GM04503 (cell line): Measurements from ENCODE around the gene NXN.
A peak's percentile ranks its signal among the peaks of the same experiment; 100 is the strongest.
"Not testable (repeated sequence)": the region's sequence is repeated elsewhere in the genome, so short reads cannot be mapped to it uniquely, and the experiment has no call there.

Experiments used
- DNase-seq: peaks from one replicate; pipeline ENCODE4 v3.0.0-alpha.2; 2012; ENCODE audit warnings: low read depth

The NXN gene

GRCh38 chr17:798246-798645 lies 181.3 kb downstream of the NXN start:
- no peak for DNase-seq

DNA sequence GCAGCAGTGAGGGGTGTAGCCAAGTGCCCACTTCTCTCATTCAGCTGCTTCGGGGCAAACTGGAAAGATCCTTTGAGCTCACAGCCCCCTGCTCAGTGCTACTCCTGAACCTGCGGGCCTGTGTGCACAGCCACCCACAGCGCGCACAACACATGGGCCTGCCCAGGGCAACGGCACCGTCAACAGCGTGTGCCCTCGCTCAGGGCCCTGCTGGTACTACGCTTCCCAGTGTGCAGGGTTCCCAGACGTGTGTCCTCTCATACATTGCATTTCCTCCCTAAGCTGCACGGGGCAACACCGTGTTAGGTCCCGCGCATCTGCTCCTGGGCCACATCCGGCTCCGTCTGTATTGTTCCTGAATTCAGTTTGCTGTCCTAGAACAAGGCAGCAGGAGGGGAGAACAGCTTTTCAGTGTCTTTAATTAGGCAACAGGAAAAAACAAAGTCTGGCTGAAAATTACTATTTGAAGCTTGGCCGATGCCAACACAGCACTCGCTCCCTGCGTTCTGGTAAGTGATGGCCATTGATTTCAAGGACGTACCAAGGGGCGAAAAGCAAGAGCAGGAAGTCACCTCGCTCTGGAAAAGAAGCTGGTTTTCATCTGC lies 182.2 kb downstream of the NXN start:
- no peak for DNase-seq

DNA sequence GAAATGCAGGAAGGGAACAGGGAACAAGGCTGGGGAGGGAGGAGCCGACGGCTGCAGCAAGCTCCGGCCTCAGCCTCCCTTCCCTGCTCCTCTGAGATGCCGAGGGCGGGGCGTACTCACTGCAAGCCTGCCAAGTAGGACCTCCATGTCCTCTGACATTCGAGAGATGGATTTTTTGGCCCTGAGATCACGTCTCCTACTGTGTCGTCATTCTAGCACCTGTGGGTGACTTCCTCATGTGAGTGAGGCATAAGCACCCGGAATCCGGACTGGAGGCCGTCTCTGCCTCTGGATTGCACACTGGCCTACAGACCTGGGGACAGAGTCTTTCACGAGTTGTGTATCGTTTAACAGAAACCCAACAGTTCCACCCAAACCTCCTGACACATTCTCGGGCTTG lies 183.0 kb downstream of the NXN start:
- DNase-seq: no peak

DNA sequence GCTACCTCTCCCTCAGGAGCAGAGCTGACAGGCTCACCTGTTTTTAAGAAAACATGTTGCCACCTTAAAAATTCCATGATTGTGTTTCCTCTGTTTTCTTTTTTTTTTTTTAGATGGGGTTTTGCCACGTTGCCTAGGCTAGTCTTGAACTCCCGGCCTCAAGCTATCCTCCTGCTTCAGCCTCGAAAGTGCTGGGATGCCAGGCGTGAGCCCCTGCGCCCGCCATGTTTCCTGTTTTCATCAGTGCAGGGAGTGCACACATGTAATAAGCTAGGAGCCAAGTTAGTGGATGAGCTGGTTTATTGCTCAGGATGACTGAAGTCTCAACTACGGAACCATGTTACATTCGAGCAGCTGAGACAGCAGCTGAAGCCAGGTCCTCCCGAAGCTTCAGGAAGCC lies 183.9 kb downstream of the NXN start:
- DNase-seq: no peak

GRCh38 chr17:795276-795675 lies 184.3 kb downstream of the NXN start:
- no peak for DNase-seq

DNA sequence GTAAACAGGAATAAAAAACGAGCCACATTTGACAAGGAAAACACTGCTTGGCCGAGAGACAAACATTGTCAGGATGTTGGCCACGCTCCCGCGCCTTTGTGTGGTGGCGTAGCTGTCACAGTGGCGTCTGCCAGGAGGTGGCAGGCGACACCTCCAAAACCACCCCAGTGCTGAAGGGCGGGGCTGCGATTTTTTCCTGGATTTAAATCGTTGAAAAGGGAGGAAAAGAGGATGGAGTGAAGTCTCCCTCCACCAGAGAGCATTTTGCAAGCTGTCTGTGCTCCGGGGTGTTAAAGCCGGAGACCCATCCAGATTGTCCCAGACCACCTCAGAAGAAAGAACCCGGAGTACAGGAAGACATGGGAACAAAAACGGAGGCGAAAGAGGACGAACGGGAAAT lies 184.7 kb downstream of the NXN start:
- DNase-seq: peak; percentile 31

DNA sequence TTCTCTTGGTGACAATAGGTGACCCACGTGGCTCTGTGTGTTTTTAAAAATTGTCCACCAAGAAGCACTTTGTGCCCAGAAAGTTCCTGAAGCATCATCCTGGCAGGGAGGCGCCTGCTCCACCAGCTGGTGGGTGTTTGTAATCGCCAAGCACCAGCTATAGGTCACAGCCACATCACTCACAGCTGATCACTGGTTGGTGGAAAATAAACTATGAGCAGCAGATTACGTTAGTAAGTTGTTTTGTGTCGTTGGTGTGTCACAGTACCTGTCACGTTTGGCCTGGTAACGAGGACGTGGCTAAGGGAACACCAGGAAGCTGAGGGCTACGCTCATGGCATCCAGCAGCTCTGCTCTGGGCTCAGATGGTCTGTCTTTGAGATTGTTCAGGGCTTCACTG lies 187.3 kb downstream of the NXN start:
- no peak for DNase-seq

- DNase-seq: no peak
Observed at GRCh38 chr17:791829-792228, 187.7 kb downstream of the NXN start.

DNA sequence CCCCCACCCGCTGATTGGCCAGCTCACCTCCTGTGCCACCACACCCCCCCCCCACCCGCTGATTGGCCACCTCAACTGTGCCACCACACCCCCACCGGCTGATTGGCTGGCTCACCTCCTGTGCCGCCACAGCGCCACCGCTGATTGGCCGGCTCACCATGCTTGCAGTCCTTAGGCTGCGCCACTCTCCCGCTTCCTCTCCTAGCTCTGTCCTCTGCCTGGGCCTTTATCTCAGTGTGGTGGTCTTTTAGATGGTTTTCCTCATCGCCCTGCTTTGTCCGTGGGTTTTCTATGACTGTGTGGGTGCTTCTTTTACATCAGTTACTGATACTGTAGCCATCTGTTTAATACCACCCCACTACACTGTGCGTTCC lies 188.7 kb downstream of the NXN start:
- DNase-seq: not testable (repeated sequence)

- DNase-seq: not testable (repeated sequence)
Observed at GRCh38 chr17:789931-790873, 189.4 kb downstream of the NXN start.

GRCh38 chr17:789160-789840 lies 190.3 kb downstream of the NXN start:
- no peak for DNase-seq

- DNase-seq: no peak
Observed at GRCh38 chr17:788551-788950, 191.0 kb downstream of the NXN start.

GRCh38 chr17:787641-788221 lies 191.8 kb downstream of the NXN start:
- DNase-seq: no peak

DNA sequence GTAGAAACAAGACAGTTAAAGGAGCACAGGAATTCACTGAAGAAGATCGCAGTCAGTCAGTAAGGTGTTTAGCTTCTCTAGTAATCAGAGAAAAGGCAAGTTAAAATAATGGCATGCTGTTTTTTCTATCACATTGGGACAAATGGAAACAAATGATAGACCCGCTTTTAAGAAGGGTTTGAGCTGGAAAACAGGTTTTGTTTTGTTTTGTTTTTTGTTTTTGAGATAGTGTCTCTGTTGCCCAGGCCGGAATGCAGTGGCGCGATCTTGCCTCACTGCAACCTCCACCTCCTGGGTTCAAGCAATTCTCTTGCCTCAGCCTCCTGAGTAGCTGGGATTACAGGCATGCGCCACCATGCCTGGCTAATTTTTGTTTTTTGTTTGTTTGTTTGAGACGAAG lies 193.7 kb downstream of the NXN start:
- DNase-seq: not testable (repeated sequence)

GRCh38 chr17:784143-784542 lies 195.4 kb downstream of the NXN start:
- DNase-seq: no peak

- peak; percentile 36 for DNase-seq
Observed at GRCh38 chr17:781805-782731, 197.5 kb downstream of the NXN start, which contains the start of the genes GLOD4 and MRM3. Gene GLOD4, minus strand, starts transcription at chr17:782280. Its CDS starts 25 bp downstream, at chr17:782255. Gene MRM3, plus strand, starts transcription at chr17:782353. Its CDS starts 26 bp downstream, at chr17:782379.

DNA sequence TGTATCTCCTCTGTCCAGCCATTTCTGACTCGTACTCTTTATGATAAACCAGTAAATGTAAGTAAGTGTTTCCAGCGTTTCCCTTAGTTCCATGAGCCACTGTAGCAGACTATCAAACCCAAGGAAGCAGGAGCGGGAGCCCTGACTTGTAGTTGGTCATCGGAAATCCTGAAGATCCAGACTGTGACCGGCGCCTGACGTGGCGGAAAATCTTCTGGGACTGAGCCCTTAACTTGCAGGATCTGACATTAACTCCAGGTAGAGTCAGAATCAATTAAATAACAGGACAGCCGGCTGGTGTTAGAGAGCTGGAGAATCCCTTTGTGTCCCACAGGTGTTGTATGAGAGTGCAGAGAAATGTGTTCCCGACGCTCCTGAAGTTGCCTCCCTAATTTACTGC lies 201.5 kb downstream of the NXN start:
- no peak for DNase-seq

DNA sequence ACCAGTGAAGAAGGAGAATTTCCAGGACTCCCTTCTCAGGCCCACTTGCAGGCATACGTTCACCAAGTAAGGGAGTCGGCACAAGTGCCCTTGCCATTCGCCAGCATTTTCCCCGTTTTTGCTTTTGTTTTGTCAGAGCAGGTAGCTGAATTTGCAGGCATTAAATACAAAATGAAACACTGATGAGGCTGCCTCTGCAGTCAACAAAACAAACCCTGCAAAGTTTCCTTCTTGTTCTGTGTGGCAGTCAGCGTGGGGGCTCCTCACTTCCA lies 205.3 kb downstream of the NXN start:
- DNase-seq: no peak

DNA sequence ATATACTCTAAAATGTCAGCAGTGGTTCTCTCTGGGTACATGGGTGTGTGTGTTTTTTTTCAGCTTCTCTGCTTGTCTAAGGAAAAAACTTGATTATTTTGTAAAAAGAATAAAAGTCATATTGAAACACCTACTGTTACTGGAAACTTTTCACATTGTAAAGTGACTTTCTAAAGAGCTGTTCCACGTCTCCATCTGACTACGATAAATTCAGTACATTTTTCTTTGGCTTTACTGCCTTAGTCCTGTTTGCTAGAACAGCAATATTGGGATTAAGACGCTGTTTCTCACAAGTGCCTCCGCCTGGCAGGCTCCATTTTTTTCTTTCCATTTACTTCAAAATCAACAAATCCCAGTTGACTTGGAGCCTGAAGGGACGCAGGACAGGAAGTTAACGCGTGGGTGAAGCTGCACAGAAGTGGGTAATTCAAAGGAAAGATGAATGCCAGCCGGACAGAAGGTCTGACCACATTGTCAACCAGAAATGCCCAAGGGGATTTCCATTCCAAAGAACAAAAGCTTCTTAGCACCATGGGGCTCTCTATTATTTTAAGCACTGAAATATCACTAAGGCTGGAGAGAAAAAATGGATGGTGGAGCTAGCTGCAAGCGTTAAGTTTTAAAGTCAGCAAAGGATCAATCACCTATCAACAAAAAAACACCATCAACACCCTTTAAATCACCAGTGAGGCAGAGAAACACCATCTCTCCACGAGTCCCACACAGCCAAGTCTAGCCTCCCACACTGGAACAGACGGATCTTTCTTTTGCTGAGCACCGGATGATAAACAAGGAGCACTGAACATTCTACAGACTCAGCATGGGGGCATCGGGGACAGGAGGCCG lies 205.9 kb downstream of the NXN start:
- DNase-seq: no peak

GRCh38 chr17:773016-773415 lies 206.6 kb downstream of the NXN start:
- DNase-seq: no peak

GRCh38 chr17:767076-767475 lies 212.5 kb downstream of the NXN start:
- DNase-seq: no peak
